Calu3 (cell line): ENCODE results near the gene HABP4. TPM values are rescaled to one million over a fixed set of nuclear protein-coding genes. Genes with fewer than 3 reads are reported as not detected.

Source experiments
- BruUV-seq: library from RNA; stranded (reverse); fragments of 400-500 nt; replicated peaks from 2 replicates; lab custom pipeline; 2021; lab: Mats Ljungman, UMichigan
- CTCF ChIA-PET: fragments of 300-600 bp; sonication (Branson Sonifier 250); formaldehyde crosslinking; loops from one replicate; lab custom pipeline; 2022; ENCODE audit warnings: antibody characterized with exemption; lab: Charles Lee
- DNase-seq: peaks from one replicate; pipeline ENCODE4 v3.0.0; 2022
- H3K27ac Mint-ChIP-seq: one replicate; pipeline ENCODE4 v1.8.0; 2022; ENCODE audit warnings: mixed read lengths; ENCODE audit not compliant: unreplicated experiment
- H3K27me3 Mint-ChIP-seq: one replicate; pipeline ENCODE4 v1.8.0; 2022; ENCODE audit warnings: mixed read lengths; ENCODE audit not compliant: unreplicated experiment
- H3K36me3 Mint-ChIP-seq: one replicate; pipeline ENCODE4 v1.8.0; 2022; ENCODE audit warnings: mild to moderate bottlenecking, moderate library complexity, mixed read lengths; ENCODE audit not compliant: insufficient read depth, unreplicated experiment
- H3K4me1 Mint-ChIP-seq: one replicate; pipeline ENCODE4 v1.8.0; 2022; ENCODE audit warnings: mild to moderate bottlenecking, low read depth, mixed read lengths; ENCODE audit not compliant: unreplicated experiment
- H3K4me3 Mint-ChIP-seq: one replicate; pipeline ENCODE4 v1.8.0; 2022; ENCODE audit warnings: mild to moderate bottlenecking, low read depth, moderate library complexity, mixed read lengths; ENCODE audit not compliant: unreplicated experiment
- H3K9me3 Mint-ChIP-seq: one replicate; pipeline ENCODE4 v1.8.0; 2022; ENCODE audit warnings: low read depth, mixed read lengths; ENCODE audit not compliant: unreplicated experiment
- intact Hi-C: fragments of 100-400 bp; cut with micrococcal nuclease; formaldehyde crosslinking; loops from one replicate; pipeline ENCODE4 v1.10.0; 2022; ENCODE audit not compliant: unreplicated experiment
- total RNA-seq: library from RNA; stranded (reverse); gene quantifications from 2 replicates; pipeline ENCODE4 v1.2.3, GENCODE V29; 2022
- TF ChIP-seq, protein P1 (sequence below): fragments of 200-600 bp; IDR thresholded peaks from one replicate; pipeline ENCODE4 v1.8.0; 2022; ENCODE audit warnings: antibody characterized with exemption; ENCODE audit not compliant: unreplicated experiment

HABP4 gene
- total RNA-seq, 1 experiment from 2014 or later, result 11.6 TPM

DNA sequence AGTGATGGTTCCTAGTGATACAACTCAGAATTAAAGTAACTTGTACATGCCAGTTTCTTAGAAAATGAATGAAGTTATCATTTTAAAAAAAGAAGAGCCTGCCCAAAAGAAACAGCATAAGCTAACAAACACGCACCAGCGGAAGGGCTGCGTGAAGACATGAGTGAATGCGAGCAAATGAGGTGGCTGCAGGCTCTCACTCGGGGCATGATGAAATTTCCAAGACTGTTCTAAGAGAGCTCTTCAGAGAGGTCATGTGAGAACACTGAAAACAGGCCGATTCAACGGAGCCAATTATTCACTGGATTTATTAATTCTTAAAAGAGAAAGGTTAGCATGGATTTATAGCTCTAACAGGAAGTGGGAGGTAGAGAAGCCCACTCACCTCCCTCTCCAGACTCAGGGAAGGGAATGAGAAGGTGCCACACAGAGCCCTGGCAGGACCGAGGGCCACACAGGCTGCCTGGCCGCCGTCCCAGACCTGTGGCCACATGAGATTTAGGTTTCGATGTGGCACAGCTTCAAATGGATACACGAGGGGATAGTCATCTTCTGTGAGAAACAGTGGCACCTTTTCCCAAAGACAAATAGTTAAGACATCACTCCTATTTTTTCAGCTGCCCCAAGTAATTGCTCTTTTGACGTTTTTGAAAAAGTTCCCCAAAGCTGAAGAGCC lies 55.5 kb downstream of the HABP4 start:
- no peak overlapping the region for H3K27ac Mint-ChIP-seq
- H3K27me3 Mint-ChIP-seq, result no peaks in the 10 kb centered on the region
- H3K9me3 Mint-ChIP-seq, result no peaks in the 10 kb centered on the region
- intact Hi-C loops, result no loop called here
- no peaks in the 10 kb centered on the region for H3K36me3 Mint-ChIP-seq
- no peaks in the 10 kb centered on the region for H3K4me1 Mint-ChIP-seq
- no peak for DNase-seq
- TF ChIP-seq, protein P1, sequence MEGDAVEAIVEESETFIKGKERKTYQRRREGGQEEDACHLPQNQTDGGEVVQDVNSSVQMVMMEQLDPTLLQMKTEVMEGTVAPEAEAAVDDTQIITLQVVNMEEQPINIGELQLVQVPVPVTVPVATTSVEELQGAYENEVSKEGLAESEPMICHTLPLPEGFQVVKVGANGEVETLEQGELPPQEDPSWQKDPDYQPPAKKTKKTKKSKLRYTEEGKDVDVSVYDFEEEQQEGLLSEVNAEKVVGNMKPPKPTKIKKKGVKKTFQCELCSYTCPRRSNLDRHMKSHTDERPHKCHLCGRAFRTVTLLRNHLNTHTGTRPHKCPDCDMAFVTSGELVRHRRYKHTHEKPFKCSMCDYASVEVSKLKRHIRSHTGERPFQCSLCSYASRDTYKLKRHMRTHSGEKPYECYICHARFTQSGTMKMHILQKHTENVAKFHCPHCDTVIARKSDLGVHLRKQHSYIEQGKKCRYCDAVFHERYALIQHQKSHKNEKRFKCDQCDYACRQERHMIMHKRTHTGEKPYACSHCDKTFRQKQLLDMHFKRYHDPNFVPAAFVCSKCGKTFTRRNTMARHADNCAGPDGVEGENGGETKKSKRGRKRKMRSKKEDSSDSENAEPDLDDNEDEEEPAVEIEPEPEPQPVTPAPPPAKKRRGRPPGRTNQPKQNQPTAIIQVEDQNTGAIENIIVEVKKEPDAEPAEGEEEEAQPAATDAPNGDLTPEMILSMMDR, result no peak
- CTCF ChIA-PET, result no interaction called here
- no peak overlapping the region for H3K4me3 Mint-ChIP-seq
- BruUV-seq, result no TSS peak

DNA sequence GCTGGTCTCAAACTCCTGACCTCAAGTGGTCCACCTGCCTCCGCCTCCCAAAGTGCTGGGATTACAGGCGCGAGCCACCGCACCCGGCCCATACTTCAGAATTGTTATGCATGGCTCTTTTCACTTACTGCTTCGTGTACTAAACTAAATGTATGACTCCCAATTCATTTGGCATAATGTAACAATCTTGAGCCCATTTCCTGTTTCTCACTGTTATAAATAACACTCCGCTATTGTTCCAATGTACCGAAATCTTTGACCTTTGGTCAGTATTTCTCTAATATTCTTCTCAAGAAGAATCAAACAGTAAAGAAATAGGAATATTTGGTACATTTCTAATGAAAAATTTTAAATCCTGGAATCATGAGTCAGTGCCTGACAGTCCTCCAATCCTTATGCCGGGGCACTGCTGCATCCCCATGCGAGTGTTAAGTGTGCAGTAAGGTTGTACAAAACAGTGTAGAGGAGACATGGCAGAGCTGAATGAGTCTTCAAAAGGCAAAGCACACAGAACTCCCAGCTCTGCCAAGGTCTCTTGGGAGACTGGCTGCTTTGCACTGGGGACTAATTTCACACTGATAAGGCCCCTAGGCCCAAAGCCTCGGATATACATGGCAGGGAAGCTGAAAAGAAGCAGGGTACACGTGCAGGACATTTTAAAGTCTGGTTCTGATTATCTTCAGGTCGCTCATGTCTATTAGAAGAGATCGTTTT lies 58.4 kb downstream of the HABP4 start:
- TF ChIP-seq, protein P1, result no peak
- no peak for DNase-seq
- no peaks in the 10 kb centered on the region for H3K9me3 Mint-ChIP-seq
- intact Hi-C loops, result no loop called here
- no peaks in the 10 kb centered on the region for H3K27me3 Mint-ChIP-seq
- no peak overlapping the region for H3K4me3 Mint-ChIP-seq
- CTCF ChIA-PET, result no interaction called here
- H3K36me3 Mint-ChIP-seq, result no peaks in the 10 kb centered on the region
- H3K27ac Mint-ChIP-seq, result no peak overlapping the region
- BruUV-seq, result no TSS peak
- no peaks in the 10 kb centered on the region for H3K4me1 Mint-ChIP-seq

DNA sequence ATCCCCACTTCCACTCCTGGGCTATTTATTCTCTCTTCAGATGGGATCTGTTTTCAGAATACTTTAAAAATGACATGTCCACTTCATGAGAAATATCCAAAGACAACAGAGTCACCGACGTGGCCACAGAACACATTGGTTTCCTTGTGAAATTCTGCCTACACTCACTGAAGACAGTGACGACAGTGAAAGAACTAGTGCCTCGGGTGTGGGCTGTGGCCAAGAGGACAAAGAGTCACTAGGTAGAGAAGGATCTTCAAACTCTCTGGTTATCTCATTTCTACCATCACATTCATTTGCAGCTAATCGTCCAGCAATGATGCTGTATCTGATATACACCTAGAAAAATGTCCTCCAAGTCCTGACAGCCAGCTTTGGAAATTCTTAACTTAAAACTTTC lies 59.1 kb downstream of the HABP4 start:
- H3K4me3 Mint-ChIP-seq, result no peak overlapping the region
- TF ChIP-seq, protein P1, result no peak
- H3K27ac Mint-ChIP-seq, result no peak overlapping the region
- no peaks in the 10 kb centered on the region for H3K36me3 Mint-ChIP-seq
- no peaks in the 10 kb centered on the region for H3K9me3 Mint-ChIP-seq
- intact Hi-C loops, result no loop called here
- H3K4me1 Mint-ChIP-seq, result no peaks in the 10 kb centered on the region
- DNase-seq, result no peak
- no TSS peak for BruUV-seq
- H3K27me3 Mint-ChIP-seq, result no peaks in the 10 kb centered on the region
- CTCF ChIA-PET, result no interaction called here

DNA sequence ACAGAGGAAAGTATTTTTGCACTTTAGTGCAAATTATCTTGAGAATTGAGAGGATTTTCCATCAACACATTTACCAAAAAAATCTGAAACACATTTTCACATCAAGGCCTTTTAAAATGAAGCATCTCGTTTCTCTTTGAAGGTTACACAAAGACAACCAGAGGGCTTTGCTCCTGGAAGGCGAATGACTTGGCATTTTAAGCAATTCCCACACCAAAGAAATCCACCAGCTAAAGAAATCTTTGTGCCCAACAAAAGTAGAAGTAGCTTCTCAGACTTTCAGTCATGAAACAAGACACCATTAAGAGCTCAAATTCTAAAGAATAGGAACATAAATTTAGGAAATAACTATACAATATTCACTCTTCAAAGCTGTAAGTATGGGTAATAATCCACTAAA lies 59.9 kb downstream of the HABP4 start:
- no TSS peak for BruUV-seq
- no peak overlapping the region for H3K4me3 Mint-ChIP-seq
- no peaks in the 10 kb centered on the region for H3K9me3 Mint-ChIP-seq
- intact Hi-C loops, result no loop called here
- CTCF ChIA-PET, result no interaction called here
- no peak for DNase-seq
- H3K27ac Mint-ChIP-seq, result no peak overlapping the region
- H3K27me3 Mint-ChIP-seq, result no peaks in the 10 kb centered on the region
- no peaks in the 10 kb centered on the region for H3K36me3 Mint-ChIP-seq
- TF ChIP-seq, protein P1, result no peak
- H3K4me1 Mint-ChIP-seq, result no peaks in the 10 kb centered on the region
